ENCODE data around the gene MAP2K5.

GRCh38 chr15:67786646-67787045 lies 244.1 kb downstream of the MAP2K5 start:
- TF ChIP-seq FOXP2 (optimal IDR thresholded peaks at IDR 0.05; ENCODE audit: control extremely low read depth, extremely low read length, insufficient read depth) (no peak), EZH2 (IDR thresholded peaks at IDR 0.05) (no peak), POLR2AphosphoS5 (IDR thresholded peaks at IDR 0.05; ENCODE audit: borderline replicate concordance, low read depth, low read length) (no peak)

Measured in SK-N-MC (cell line).